ENCODE data around the gene ARHGAP30. TPM values are rescaled to one million over a fixed set of nuclear protein-coding genes. Genes with fewer than 3 reads are reported as not detected.

The ARHGAP30 gene
- total and polyA plus RNA-seq, 2 of the 8 experiments (the other 6 are each of a cell fraction or from before 2014, with no cell fraction given): 0.27 to 0.39 TPM

- TF ChIP-seq, protein P1, sequence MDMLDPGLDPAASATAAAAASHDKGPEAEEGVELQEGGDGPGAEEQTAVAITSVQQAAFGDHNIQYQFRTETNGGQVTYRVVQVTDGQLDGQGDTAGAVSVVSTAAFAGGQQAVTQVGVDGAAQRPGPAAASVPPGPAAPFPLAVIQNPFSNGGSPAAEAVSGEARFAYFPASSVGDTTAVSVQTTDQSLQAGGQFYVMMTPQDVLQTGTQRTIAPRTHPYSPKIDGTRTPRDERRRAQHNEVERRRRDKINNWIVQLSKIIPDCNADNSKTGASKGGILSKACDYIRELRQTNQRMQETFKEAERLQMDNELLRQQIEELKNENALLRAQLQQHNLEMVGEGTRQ (IDR thresholded peaks at IDR 0.05; ENCODE audit: low read length): no peak
- TF ChIP-seq POLR2A (IDR thresholded peaks at IDR 0.05; ENCODE audit: control extremely low read depth in 1 of 2, low read depth in 2 of 2, low read length in 2 of 2) (no peak), CTBP2 (IDR thresholded peaks at IDR 0.05; ENCODE audit: borderline replicate concordance, insufficient read depth, insufficient read length, low read length) (no peak)
Measured at GRCh38 chr1:161081519-161081918, 11.8 kb upstream of the ARHGAP30 start (continued).

All from H1 (cell line).